GM23338 (cell line): ENCODE results near the gene AQP11. TPM values are rescaled to one million over a fixed set of nuclear protein-coding genes. Genes with fewer than 3 reads are reported as not detected.

Experiments used
- ATAC-seq: fragments of 200-7000 bp; cut with Tn5 transposase; 3 replicates; pipeline ENCODE4 v1.9.1; 2020
- DNase-seq: peaks from one replicate; pipeline ENCODE4 v3.0.0-alpha.2; 2015; ENCODE audit warnings: low spot score
- H2AFZ ChIP-seq: fragments of 200-600 bp; sonication (generic); 2 replicates; pipeline ENCODE4 v1.8.0; 2016; ENCODE audit warnings: antibody characterized with exemption, mild to moderate bottlenecking, moderate library complexity
- H3F3A ChIP-seq: fragments of 200-600 bp; sonication (generic); replicated peaks from 2 replicates; pipeline ENCODE4 v1.8.0; 2017; ENCODE audit warnings: antibody characterized with exemption, mixed run types, low read depth
- H3K27ac ChIP-seq: fragments of 200-600 bp; sonication (generic); 2 replicates; pipeline ENCODE4 v1.6.1; 2016; ENCODE audit warnings: low read depth
- H3K27me3 ChIP-seq: fragments of 200-600 bp; sonication (generic); 2 replicates; pipeline ENCODE4 v1.8.0; 2016; ENCODE audit warnings: mild to moderate bottlenecking, mixed run types, moderate library complexity; ENCODE audit not compliant: insufficient read depth
- H3K36me3 ChIP-seq: fragments of 200-600 bp; sonication (generic); 2 replicates; pipeline ENCODE4 v1.8.0; 2016; ENCODE audit warnings: mild to moderate bottlenecking; ENCODE audit not compliant: insufficient read depth
- H3K4me1 ChIP-seq: fragments of 200-600 bp; sonication (generic); 2 replicates; pipeline ENCODE4 v1.8.0; 2016; ENCODE audit warnings: mild to moderate bottlenecking, moderate library complexity; ENCODE audit not compliant: insufficient read depth
- H3K4me2 ChIP-seq: fragments of 200-600 bp; sonication (generic); 2 replicates; pipeline ENCODE4 v1.7.1; 2017; ENCODE audit warnings: mixed run types
- H3K4me3 ChIP-seq: fragments of 200-600 bp; sonication (generic); 2 replicates; pipeline ENCODE4 v1.6.1; 2016; ENCODE audit warnings: mixed run types
- H3K79me2 ChIP-seq: fragments of 200-600 bp; sonication (generic); replicated peaks from 2 replicates; pipeline ENCODE4 v1.8.0; 2017; ENCODE audit warnings: mild to moderate bottlenecking; ENCODE audit not compliant: insufficient read depth
- H3K9me2 ChIP-seq: fragments of 200-600 bp; sonication (generic); 2 replicates; pipeline ENCODE4 v1.8.0; 2017; ENCODE audit not compliant: insufficient read depth
- H4K20me1 ChIP-seq: fragments of 200-600 bp; sonication (generic); replicated peaks from 2 replicates; pipeline ENCODE4 v1.8.0; 2017; ENCODE audit warnings: mild to moderate bottlenecking; ENCODE audit not compliant: insufficient read depth
- H3K27ac Mint-ChIP-seq: 2 replicates; pipeline ENCODE4 v1.8.0; 2020; ENCODE audit warnings: inconsistent platforms, mild to moderate bottlenecking, moderate library complexity, mixed read lengths
- H3K27me3 Mint-ChIP-seq: 3 replicates; pipeline ENCODE4 v1.8.0; 2022; ENCODE audit warnings: low read depth, mild to moderate bottlenecking, moderate library complexity, mixed read lengths, inconsistent platforms; ENCODE audit not compliant: insufficient read depth, poor library complexity
- H3K36me3 Mint-ChIP-seq: 3 replicates; pipeline ENCODE4 v1.8.0; 2021; ENCODE audit warnings: low read depth, mild to moderate bottlenecking, inconsistent platforms, moderate library complexity, mixed read lengths
- H3K4me1 Mint-ChIP-seq: 3 replicates; pipeline ENCODE4 v1.8.0; 2020; ENCODE audit warnings: mild to moderate bottlenecking, inconsistent platforms, mixed read lengths
- H3K4me3 Mint-ChIP-seq: 3 replicates; pipeline ENCODE4 v1.8.0; 2021; ENCODE audit warnings: moderate library complexity, mild to moderate bottlenecking, inconsistent platforms, mixed read lengths
- H3K9me3 Mint-ChIP-seq: 3 replicates; pipeline ENCODE4 v1.8.0; 2020; ENCODE audit warnings: moderate library complexity, mild to moderate bottlenecking, inconsistent platforms, mixed read lengths
- CREB1 ChIP-seq: fragments of 250-450 bp; sonication (Bioruptor Pico); IDR thresholded peaks from 2 replicates; pipeline ENCODE4 v1.5.0; 2020; ENCODE audit warnings: low read depth, mild to moderate bottlenecking, moderate library complexity
- JUNB ChIP-seq: IDR thresholded peaks from one replicate; pipeline ENCODE4 v1.6.1; 2016; ENCODE audit warnings: antibody characterized with exemption; ENCODE audit not compliant: unreplicated experiment
- NANOG ChIP-seq: IDR thresholded peaks from 2 replicates; pipeline ENCODE4 v1.6.1; 2016; ENCODE audit warnings: antibody characterized with exemption, borderline replicate concordance
- POLR2AphosphoS5 ChIP-seq: IDR thresholded peaks from 2 replicates; pipeline ENCODE4 v1.6.1; 2016; ENCODE audit warnings: antibody characterized with exemption, low read depth
- STAT1 ChIP-seq: IDR thresholded peaks from one replicate; pipeline ENCODE4 v1.6.1; 2016; ENCODE audit warnings: antibody characterized with exemption; ENCODE audit not compliant: unreplicated experiment
- ZNF331 ChIP-seq: fragments of 250-450 bp; sonication (Bioruptor Pico); IDR thresholded peaks from 2 replicates; pipeline ENCODE4 v1.5.0; 2020; ENCODE audit warnings: low read depth, mild to moderate bottlenecking, moderate library complexity
- polyA plus RNA-seq: library from polyadenylated mRNA; unstranded; fragments of >200 nt; fragmentation: Nextera tagmentation; extraction: Ambion mirVana; gene quantifications from 2 replicates; pipeline ENCODE4 v1.2.1, GENCODE V29; 2016
- total RNA-seq: library from RNA; depleted of rRNA; stranded (reverse); fragments of >200 nt; shearing (Covaris generic); gene quantifications from 2 replicates; pipeline ENCODE4 v1.2.3, GENCODE V29; 2014
- TF ChIP-seq, protein P1 (sequence below): IDR thresholded peaks from 2 replicates; pipeline ENCODE4 v1.6.1; 2016; ENCODE audit warnings: antibody characterized with exemption
- TF ChIP-seq, protein P2 (sequence below): IDR thresholded peaks from one replicate; pipeline ENCODE4 v1.6.1; 2018; ENCODE audit warnings: antibody characterized with exemption; ENCODE audit not compliant: unreplicated experiment
- TF ChIP-seq, protein P3 (sequence below), 2 experiments: fragments of 200-600 bp in 1 of 2; sonication (generic) in 1 of 2; conservative IDR thresholded peaks; 2 replicates each; pipeline versions ENCODE4 v1.5.1 to v1.6.1; 2016 to 2017; ENCODE audit warnings: antibody characterized with exemption in 2 of 2, low read depth in 2 of 2, mild to moderate bottlenecking in 2 of 2, moderate library complexity in 1 of 2

The AQP11 gene
- total and polyA plus RNA-seq, 2 experiments from 2014 or later = 1.8 to 3.4 TPM

DNA sequence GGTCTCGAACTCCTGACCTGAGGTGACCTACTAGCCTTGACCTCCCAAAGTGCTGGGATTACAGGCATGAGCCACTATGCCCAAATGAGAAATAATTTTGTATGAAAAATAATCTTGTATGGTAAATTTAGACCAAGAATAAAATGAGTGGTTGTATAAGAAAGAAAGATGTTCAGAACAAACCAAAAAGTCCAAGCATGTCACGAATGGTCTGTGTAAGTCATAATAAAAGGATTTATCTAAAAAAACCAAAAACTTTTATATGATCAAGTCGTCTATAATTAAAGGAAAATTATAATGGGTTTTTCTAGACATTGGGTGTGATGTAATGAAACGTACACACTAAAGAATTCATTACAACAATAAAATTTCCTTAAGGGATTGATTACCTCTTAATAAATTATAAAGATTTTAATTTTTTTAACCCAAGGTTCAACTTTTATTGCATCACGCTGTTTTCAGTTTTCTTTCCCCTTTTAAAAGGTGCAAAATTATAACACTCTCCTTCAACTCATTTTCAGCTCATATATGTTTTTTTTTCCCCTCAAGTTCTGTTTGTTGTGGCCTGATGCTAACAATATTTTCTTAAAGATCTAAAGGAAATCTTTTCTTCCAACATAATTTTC is 8.9 kb upstream of the AQP11 start:
- Mint-ChIP-seq H3K9me3 (peaks cover 81% of the 10 kb centered on the region), H3K27me3 (no peaks in the 10 kb centered on the region), H3K27ac (no peak overlapping the region), H3K4me1 (peaks cover 5% of the 10 kb centered on the region; the same call in 2 of the 3 replicates), H3K36me3 (peaks cover 66% of the 10 kb centered on the region), H3K4me3 (no peak overlapping the region)
- peaks cover 24% of the 10 kb centered on the region for H3K36me3 ChIP-seq
- no peaks in the 10 kb centered on the region for H4K20me1 ChIP-seq
- H3K27me3 ChIP-seq = no peaks in the 10 kb centered on the region
- H3K9me2 ChIP-seq = no peaks in the 10 kb centered on the region
- H3F3A ChIP-seq = 0 out of 2 replicates have a peak, but pooled peaks cover 4% of the 10 kb centered on the region
- H3K27ac ChIP-seq = no peak overlapping the region
- H3K4me3 ChIP-seq = no peak overlapping the region
- no peak overlapping the region for H2AFZ ChIP-seq
- no peaks in the 10 kb centered on the region for H3K79me2 ChIP-seq
- ATAC-seq = no peak
- peak; percentile 84 for DNase-seq
- H3K4me1 ChIP-seq = no peaks in the 10 kb centered on the region
- TF ChIP-seq CREB1 (CRISPR knock-in tag) (no peak), POLR2AphosphoS5 (no peak), NANOG (no peak), STAT1 (no peak), JUNB (no peak), ZNF331 (CRISPR knock-in tag) (no peak)
- TF ChIP-seq, protein P1, sequence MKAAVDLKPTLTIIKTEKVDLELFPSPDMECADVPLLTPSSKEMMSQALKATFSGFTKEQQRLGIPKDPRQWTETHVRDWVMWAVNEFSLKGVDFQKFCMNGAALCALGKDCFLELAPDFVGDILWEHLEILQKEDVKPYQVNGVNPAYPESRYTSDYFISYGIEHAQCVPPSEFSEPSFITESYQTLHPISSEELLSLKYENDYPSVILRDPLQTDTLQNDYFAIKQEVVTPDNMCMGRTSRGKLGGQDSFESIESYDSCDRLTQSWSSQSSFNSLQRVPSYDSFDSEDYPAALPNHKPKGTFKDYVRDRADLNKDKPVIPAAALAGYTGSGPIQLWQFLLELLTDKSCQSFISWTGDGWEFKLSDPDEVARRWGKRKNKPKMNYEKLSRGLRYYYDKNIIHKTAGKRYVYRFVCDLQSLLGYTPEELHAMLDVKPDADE = no peak
- TF ChIP-seq, protein P2, sequence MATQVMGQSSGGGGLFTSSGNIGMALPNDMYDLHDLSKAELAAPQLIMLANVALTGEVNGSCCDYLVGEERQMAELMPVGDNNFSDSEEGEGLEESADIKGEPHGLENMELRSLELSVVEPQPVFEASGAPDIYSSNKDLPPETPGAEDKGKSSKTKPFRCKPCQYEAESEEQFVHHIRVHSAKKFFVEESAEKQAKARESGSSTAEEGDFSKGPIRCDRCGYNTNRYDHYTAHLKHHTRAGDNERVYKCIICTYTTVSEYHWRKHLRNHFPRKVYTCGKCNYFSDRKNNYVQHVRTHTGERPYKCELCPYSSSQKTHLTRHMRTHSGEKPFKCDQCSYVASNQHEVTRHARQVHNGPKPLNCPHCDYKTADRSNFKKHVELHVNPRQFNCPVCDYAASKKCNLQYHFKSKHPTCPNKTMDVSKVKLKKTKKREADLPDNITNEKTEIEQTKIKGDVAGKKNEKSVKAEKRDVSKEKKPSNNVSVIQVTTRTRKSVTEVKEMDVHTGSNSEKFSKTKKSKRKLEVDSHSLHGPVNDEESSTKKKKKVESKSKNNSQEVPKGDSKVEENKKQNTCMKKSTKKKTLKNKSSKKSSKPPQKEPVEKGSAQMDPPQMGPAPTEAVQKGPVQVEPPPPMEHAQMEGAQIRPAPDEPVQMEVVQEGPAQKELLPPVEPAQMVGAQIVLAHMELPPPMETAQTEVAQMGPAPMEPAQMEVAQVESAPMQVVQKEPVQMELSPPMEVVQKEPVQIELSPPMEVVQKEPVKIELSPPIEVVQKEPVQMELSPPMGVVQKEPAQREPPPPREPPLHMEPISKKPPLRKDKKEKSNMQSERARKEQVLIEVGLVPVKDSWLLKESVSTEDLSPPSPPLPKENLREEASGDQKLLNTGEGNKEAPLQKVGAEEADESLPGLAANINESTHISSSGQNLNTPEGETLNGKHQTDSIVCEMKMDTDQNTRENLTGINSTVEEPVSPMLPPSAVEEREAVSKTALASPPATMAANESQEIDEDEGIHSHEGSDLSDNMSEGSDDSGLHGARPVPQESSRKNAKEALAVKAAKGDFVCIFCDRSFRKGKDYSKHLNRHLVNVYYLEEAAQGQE = no peak
- TF ChIP-seq, protein P3, sequence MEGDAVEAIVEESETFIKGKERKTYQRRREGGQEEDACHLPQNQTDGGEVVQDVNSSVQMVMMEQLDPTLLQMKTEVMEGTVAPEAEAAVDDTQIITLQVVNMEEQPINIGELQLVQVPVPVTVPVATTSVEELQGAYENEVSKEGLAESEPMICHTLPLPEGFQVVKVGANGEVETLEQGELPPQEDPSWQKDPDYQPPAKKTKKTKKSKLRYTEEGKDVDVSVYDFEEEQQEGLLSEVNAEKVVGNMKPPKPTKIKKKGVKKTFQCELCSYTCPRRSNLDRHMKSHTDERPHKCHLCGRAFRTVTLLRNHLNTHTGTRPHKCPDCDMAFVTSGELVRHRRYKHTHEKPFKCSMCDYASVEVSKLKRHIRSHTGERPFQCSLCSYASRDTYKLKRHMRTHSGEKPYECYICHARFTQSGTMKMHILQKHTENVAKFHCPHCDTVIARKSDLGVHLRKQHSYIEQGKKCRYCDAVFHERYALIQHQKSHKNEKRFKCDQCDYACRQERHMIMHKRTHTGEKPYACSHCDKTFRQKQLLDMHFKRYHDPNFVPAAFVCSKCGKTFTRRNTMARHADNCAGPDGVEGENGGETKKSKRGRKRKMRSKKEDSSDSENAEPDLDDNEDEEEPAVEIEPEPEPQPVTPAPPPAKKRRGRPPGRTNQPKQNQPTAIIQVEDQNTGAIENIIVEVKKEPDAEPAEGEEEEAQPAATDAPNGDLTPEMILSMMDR (conservative IDR thresholded peaks at IDR 0.05; ENCODE audit: low read depth in 2 of 2) = no peak
- H3K4me2 ChIP-seq = no peak overlapping the region

DNA sequence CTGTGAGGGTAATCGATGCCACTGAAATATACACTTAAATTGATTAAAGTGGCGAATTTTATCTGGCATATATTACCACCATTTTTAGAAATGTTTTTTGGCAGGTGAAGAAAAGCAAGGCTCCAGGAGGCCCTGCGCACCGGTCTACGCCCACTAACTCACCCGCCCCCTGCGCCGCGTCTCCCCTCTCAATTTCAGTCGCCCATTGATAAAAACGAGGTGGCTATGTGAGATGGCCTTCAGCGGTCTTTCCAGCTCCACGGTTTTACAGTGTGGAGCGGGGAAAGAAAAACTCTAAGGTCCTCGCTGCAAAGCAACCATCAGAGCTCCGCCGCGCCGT is 602 bp upstream of the AQP11 start:
- peaks cover 14% of the 10 kb centered on the region; the same call in 1 of the 2 replicates for H3F3A ChIP-seq
- Mint-ChIP-seq H3K36me3 (peaks cover 19% of the 10 kb centered on the region), H3K9me3 (peaks cover 21% of the 10 kb centered on the region), H3K4me1 (peaks cover 8% of the 10 kb centered on the region), H3K27me3 (peaks cover 23% of the 10 kb centered on the region), H3K4me3 (peak overlapping the region; percentile 84), H3K27ac (no peak overlapping the region; the same call in 1 of the 2 replicates)
- ATAC-seq (peak; percentile 13), DNase-seq (no peak)
- peak overlapping the region; percentile 100 for H2AFZ ChIP-seq
- peak overlapping the region; percentile 88 for H3K4me3 ChIP-seq
- TF ChIP-seq JUNB = no peak
- no peak for TF ChIP-seq ZNF331 (CRISPR knock-in tag)
- TF ChIP-seq, protein P1 = no peak
- H3K27me3 ChIP-seq = peaks cover 20% of the 10 kb centered on the region
- no peaks in the 10 kb centered on the region for H3K79me2 ChIP-seq
- peak overlapping the region; percentile 76; the same call in 1 of the 2 replicates for H3K27ac ChIP-seq
- H3K9me2 ChIP-seq = no peaks in the 10 kb centered on the region
- peak overlapping the region; percentile 99 for H3K4me2 ChIP-seq
- no peaks in the 10 kb centered on the region for H3K36me3 ChIP-seq
- H4K20me1 ChIP-seq = no peaks in the 10 kb centered on the region
- peaks cover 12% of the 10 kb centered on the region; the same call in 1 of the 2 replicates for H3K4me1 ChIP-seq
